GM12875 (cell line): ENCODE results near the gene B4GALNT3.

ENCODE experiments used
- H3K4me3 ChIP-seq: one replicate; pipeline ENCODE4 v1.5.1; 2011; ENCODE audit warnings: low read depth, low read length, control low read depth
- CTCF ChIP-seq: IDR thresholded peaks from 2 replicates; pipeline ENCODE4 v1.5.1; 2011; ENCODE audit warnings: low read depth, mild to moderate bottlenecking, control low read depth, inconsistent platforms, low read length, moderate library complexity, borderline replicate concordance; ENCODE audit not compliant: insufficient read depth

Gene B4GALNT3

GRCh38 chr12:537772-538171 is 78.0 kb downstream of the B4GALNT3 start:
- H3K4me3 ChIP-seq = no peak overlapping the region
- no peak for TF ChIP-seq CTCF

DNA sequence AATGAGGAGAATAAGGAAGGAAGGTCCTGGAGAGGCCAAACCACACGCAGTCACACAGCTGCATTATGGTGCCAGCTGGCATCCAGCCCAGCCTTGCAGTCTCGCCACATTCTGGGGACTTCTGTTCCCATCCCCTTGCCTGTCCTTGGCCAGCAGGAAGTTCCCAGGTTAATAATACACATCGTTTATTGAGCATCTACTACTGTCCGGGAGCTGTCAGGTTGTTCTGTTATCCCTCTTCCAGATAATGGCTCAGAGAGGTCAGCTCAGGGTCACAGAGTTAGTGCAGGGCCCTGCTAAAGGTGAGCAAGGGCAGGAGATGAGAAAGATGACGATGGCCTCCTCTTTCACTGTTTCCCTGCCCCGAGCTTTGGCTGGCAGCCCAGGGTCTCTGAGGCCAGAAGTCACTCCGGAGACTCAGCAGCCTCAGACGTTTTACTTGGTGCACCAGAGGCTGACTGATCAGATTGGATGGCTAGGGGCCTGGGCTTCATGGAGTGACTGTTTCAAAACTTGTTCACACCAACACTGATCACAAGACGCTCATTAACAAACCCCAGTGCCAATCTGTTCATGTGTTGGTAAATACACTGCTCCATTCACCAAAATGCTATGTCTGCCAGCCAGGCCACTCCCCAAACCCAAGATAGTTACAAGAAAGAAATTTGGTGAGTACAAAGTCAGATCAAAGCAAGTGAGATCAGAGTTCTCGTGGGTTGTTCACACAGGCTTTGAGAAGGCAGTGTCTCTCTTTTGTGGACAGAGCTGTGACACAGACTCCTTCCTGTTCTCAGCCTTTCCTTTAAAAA is 79.2 kb downstream of the B4GALNT3 start:
- no peak overlapping the region for H3K4me3 ChIP-seq
- TF ChIP-seq CTCF = no peak

- H3K4me3 ChIP-seq = no peak overlapping the region
- TF ChIP-seq CTCF = no peak
Observed at GRCh38 chr12:539540-540310, 80.0 kb downstream of the B4GALNT3 start.

GRCh38 chr12:541676-542324 is 82.1 kb downstream of the B4GALNT3 start:
- TF ChIP-seq CTCF = no peak
- no peak overlapping the region for H3K4me3 ChIP-seq

GRCh38 chr12:542395-543113 is 82.8 kb downstream of the B4GALNT3 start:
- no peak overlapping the region for H3K4me3 ChIP-seq
- TF ChIP-seq CTCF = no peak

DNA sequence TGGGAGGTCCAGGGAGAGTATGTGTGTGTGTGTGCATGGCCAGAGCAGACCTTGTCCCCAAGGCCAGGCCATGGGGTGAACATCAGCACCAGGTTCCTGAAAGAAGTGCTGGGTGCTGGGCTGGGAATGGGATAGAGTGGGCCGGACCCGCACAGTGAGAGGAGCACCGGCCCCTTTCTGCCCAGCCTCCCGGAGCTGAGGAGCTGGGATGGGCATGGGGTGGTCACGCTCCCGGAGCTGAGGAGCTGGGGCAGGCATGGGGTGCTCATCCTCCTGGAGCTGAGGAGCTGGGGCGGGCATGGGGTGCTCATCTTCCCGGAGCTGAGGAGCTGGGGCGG is 83.3 kb downstream of the B4GALNT3 start:
- H3K4me3 ChIP-seq = no peak overlapping the region
- no peak for TF ChIP-seq CTCF
